ENCODE data around the gene RACGAP1.

The RACGAP1 gene

DNA sequence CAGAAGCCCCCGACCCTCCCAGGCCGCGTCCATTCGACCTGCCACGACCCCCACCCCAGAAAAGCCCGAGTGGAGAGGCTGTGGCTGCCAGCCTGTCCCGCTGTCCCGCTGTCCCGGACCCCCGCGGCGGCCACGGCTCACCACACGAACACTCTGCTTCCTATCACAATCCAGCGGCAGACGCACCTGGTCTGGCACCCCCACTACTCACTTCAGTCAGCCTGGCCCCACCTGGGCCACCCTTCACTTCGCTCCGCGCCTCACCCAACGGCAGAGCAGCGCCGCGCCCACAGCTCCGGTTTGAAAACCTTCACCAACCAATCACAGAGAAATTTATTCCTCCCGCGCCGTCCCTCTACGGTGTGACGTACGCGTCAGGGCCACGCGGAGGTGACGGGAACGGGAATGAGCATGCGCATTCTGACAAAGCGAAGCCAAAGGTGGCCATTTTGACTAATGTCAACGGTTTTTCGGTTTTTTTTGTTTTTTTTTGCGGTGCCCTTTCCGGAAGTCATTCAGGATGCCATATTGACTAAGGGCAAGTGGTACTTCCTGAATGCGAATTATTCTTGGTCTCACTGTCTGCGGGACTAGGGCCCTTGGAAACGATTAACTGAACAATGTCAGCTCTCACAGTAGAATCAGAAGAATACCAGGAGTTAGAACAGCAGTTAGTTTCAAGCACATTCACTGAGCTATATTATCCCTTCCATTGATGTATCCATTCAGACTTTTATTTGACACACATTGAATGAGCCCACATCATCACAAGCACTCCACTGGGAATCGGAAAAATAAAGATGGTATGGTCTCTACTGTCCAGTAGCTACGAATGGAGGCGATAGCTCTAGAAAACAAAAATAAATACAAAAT is at the start of gene RACGAP1:
TSS of gene RACGAP1 (minus strand) at position 308 of the 873 bp plus-strand sequence. CDS start 8,779 bp downstream, outside the sequence.
- DNase-seq, result peak; percentile 88

GRCh38 chr12:50073712-50074111 is 48.4 kb upstream of the RACGAP1 start:
- DNase-seq, result no peak

DNA sequence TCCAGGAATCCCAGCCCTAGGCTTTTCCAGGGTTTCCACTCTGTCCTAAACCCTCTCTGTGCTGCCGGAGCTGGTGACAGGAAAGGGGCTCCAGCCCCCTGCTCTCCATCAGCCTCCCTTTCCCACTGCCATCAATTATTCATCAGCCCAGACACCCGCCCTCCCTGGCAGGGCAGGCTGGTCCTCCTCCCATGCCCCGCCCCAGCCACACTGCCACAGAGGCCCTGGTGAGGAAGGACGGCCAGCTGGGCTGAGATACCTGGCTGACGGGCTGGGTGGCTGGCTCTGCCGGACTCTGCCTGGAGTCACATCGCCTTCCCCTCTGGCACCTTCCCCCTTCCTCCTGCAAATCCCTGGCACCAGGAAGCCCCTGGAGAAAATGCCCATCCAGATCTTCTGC is 47.9 kb upstream of the RACGAP1 start:
- DNase-seq, result no peak

DNA sequence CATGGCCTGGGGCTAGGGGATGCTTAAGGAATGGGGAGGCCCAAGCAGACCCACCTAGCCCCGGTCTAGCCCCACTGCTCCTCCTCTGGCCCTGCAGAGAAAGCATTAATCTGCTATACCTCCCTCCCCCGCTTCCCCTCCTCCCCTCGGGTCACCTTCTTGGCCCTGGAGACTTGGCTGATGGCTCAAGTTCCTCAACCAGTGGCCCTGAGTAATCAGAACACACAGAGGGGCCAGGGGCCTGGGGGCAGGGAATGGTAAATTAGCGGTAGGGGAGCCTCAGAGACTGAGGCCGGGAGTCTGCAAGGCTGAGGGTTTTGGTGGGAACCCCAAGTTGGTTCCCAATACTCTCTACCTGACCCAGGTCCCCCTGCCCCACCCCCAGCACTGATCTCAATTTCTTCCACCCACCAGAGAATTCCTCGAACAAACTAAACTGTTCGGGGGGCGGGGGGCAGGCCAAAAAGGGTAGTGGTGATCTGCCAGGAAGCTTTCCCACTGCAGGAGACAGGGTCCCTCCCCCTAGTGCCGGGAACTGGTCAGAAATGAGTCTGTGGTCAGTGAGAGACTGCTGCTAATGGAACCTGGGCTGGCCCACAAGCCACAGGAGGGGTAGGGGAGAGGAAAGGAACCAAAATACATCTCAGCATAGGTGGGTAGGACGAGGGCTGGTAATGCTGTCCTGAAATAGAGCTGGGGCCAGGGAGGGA is 47.1 kb upstream of the RACGAP1 start:
- DNase-seq, result no peak

DNA sequence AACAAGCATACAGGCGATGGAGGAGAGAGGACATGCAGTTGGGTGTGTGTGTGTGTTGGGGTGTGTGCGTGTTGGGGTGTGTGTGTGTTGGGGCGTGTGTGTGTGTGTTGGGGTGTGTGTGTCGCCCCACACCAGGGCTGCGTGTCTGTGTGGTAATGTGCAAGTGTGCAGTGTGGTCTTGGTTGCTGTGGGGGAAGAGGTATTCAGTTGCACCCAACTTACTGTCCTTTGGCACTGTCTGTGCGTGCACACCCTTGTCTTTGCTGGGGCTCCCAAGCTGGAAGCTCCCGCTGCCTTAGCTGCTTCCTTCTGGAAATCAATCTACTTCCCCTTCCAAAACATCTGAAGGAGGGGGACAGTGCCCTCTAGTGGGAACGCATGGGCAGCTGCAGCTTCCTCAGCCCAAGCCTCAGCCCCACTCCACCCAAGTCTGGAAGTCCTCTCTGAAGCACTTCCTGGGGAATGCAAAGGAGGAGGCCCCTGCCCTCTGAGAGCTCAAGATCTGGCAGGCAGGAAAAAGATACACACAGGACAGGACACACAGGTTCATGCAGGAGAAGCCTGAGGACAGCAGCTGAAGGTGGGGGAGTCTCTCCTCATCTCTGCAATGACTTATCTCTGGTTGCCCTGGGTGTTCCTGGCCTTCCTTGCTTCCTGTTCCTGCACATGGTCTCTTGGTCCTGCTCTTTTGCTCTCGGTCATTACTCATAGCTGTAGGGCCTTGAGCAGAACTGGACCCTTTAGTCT is 45.2 kb upstream of the RACGAP1 start:
- peak; percentile 62 for DNase-seq

- DNase-seq, result no peak
These were observed 44.2 kb upstream of the RACGAP1 start for GRCh38 chr12:50069539-50069938.

DNA sequence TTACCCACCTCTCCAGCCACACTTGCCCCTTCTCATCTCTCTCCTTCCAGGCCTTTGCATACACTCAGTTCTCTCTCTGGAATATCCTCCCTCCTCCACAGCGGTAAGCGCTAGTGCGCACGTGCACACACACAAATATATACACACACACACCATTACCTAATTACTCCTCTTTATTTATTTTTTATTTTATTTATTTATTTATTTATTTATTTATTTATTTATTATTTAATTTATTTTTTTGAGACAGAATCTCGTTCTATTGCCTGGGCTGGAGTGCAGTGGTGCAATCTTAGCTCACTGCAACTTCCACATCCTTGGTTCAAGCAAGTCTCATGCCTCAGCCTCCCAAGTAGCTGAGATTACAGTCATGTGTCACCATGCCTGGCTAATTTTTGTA is 43.8 kb upstream of the RACGAP1 start:
- DNase-seq, result no peak

DNA sequence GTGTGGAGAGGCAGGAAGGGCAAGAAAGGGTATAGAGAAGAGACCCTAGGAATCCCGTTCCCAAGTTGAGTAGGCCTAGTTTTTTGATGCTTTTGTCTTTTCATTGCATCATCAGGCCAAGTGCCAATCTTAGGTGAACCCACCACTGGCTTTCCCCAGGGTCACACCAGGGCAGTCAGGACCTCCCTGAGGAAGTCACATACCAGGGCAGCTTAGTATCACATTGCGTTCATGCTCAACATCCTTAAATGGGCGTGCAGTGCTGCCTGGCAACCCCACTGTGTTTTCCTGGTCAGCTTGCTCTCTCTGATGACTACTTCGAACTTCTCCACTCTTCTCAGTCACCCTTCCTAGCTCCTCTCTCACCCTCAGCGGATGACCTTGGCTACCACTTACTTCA is 41.1 kb upstream of the RACGAP1 start:
- no peak for DNase-seq

DNA sequence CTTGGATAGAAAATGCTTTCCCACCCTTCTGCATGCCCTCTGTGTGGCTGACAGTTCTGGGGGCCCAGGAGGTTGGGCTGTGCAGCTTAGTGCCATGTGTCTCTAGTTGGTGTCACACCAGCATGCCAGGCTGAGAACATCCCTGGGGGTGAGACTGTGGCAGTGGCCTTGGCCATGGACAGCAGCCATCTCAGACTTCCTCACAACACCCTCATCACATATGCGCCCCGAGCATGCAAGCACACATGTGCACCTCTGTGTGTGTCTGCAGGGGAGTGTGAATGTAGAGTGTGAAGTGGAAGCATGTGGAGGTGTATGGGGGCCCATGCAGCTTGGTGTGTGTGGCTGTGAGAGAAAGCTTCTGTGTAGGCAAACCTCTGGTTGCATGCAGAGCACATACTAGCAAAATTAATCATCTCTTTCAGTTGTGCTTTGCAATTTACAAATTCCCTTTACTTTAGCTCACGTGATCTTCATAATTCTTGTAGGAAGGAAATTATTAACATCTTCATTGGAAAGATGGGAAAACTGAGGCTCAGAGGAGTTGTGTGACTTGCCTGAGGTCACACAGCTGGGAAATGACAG is 40.5 kb upstream of the RACGAP1 start:
- no peak for DNase-seq

DNA sequence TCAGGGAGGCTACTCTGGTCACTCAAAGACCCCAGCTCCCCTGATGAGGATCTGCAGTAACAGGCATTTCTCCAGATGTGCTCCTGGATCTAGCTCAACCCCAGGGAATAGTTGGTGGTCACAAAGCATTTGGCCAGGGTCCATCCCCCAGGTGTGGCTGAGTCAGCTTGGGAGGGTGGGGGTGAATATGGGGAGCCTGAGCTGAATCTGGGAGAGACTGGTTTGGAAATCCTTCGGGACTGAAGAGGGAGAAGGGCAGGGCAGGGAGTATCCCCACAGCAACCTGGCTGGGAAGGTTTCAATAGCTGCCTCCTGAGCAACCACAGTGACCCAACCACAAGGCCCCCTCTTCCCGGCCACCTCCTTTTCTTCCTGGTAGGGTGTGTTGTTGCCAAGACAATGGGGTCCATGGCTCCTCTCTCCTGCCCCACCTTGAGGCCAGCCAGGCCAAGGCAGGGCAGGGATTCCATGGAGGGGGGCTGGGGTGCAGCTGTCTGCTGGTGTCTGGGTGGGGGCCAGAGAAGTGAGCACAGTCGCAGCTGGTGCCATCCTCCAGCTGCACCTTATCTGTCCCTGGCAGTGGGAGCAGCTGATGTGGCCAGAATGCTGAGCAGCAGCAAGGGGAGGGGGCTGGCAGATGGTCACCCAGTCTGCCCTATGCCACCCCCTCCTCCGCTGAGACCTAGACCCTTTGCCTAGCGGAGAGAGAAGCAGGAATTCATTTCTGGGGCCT is 37.6 kb upstream of the RACGAP1 start:
- no peak for DNase-seq

- no peak for DNase-seq
These were observed 36.8 kb upstream of the RACGAP1 start for GRCh38 chr12:50061946-50062686.

- no peak for DNase-seq
These were observed 35.9 kb upstream of the RACGAP1 start for GRCh38 chr12:50061171-50061570.

DNA sequence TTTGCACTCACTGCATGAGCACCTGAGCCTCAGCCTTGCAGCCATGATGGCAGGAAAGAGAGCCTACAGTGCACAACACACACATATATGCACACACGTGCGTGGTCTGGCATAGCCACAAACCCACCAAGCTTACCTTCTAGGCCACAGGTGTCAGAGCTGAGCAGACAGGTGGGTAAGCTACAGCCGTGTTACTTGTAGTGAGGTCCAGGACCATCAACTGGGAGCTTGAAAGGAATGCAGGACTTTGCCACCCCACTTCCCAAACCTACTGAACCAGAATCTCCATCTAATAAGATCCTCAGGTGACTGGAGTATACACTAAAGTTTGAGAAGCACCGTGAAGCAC is 34.8 kb upstream of the RACGAP1 start:
- DNase-seq, result no peak

DNA sequence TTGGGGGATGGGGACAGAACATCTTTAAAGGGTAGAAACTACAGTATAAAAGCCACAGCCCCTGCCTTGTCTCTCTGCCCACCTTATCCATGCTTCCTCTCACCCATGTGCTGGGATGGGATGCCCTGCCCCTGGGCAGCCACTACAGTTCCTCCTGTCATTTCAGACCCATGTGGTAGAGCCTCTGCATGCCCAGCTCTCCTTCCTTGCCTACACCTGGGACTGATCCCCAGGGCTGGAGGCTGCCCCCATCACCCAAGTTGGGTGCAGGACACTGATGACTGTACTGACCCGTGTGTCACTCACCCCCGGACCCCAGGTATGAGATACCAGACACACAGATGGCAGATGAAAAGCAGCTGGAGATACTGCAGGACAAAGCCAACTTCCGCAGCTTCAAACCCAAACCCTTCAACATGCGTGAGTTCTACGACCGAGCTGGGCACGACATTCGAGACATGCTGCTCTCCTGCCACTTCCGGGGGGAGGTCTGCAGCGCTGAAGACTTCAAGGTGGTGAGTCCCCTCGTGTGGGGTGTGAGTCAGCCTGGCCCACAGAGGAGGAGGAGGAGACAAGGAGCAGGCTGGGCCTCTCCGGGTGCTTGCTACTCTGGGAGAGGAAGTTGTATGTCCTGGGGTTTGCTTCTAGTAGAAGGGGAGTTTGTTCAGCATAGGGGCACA is 34.3 kb upstream of the RACGAP1 start:
- peak; percentile 56 for DNase-seq

DNA sequence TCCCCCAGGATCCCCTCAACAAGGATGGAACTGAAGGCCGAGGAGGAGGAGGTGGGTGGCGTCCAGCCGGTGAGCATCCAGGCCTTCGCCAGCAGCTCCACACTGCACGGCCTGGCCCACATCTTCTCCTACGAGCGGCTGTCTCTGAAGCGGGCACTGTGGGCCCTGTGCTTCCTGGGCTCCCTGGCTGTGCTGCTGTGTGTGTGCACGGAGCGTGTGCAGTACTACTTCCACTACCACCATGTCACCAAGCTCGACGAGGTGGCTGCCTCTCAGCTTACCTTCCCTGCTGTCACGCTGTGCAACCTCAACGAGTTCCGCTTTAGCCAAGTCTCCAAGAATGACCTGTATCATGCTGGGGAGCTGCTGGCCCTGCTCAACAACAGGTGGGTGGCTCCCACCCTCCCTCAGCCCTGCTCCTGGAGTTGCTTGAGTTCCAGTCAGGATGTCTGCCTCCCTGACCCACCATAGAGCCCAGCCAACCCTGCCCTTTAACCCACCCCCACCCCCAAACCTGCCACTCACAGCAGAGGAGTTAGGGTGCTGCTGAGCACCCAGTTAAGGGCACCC is 33.5 kb upstream of the RACGAP1 start:
- DNase-seq, result no peak

DNA sequence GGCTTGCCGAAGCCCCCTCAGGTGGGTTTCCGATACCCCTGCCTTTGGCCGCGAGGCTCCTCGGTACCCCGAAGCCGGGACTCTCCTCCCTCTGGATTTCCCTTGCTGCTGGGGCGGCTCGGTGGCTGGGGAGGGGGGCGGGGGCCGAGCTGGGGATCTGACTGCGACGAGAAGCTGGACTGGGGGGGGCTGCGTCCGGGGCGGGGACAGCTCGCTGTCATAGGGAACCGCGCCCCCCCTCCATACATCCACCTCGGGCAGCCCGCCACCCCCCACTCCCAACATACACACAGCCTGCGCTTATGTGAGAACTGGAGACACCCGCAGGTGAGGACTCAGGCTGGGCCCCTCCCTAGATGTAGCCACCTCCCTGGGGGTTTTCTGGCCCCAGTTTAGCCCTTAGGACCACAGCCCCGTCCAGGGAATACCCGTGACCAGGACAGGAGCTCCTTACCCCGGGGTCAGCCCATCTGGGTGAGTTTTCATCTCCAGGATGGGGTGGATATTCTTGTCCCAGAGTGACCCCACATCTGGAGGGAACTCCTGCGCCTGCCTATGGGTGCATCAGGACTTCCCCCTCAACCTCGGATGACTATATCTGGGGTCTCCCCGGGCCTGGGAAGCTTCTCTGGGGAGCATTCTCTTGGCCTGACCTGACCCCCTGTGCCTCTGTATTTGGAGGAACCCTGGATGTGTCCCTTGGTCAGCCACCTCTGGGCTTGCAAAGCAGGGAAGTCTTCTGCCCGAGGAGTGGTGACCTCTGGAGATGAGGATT is 32.8 kb upstream of the RACGAP1 start:
- DNase-seq, result no peak

- DNase-seq, result peak; percentile 59
These were observed 31.9 kb upstream of the RACGAP1 start, which contains the start of gene ASIC1 for GRCh38 chr12:50057000-50057841. TSS of gene ASIC1 (plus strand) at chr12:50057596. CDS start at chr12:50058767, 1,171 bp downstream.

DNA sequence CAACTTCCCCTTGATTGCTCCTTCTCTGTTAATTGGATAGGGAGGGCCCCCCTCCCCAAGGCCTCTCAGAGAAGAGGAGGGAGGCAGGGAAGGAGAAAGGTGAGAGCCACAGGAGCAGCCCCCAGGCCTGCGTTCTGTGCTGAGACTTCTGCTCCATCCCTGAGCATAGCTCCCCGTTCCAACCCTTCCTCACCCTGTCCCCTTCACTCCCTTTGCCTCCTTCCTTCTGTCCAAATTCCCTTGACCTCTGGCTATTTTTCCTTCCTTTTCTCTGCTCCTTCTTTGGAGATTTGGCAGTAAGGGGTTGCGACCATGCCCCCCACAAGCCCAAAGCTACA is 31.3 kb upstream of the RACGAP1 start:
- DNase-seq, result no peak
